Stimulated activated CD4-positive, alpha-beta T cell treated with anti-CD3 and anti-CD28 coated beads, Interleukin-2, amount 100 ng/mL, for 24 hours (primary cell): ENCODE measurements around the gene RNF213.
A peak's percentile ranks its signal among the peaks of the same experiment; 100 is the strongest.
"Not testable (repeated sequence)": the region's sequence is repeated elsewhere in the genome, so short reads cannot be mapped to it uniquely, and the experiment has no call there.

Experiments used
- DNase-seq, 2 donors: peaks; one replicate each; pipeline ENCODE4 v3.0.0-alpha.2; 2020

RNF213 gene

DNA sequence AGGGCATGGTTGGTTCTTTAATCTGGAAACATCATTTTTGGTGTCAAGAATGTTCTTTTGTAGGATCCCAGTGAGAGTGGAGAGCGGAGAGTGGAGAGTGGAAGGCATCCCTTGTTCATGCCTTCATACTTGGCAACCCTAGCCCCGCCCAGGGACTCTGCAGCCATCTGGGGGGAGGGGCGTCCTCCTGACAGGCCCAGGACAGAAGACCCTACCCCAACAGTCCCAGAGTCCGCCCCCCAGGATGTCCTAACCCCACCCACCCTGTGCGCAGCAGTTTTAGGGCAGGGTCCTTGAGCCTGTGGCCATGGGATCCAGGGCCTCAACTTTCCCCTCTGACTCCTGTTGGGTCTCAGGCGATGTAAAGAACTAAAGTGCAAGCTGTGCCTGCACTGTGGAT is 36.0 kb upstream of the RNF213 start:
- no peak for DNase-seq

DNA sequence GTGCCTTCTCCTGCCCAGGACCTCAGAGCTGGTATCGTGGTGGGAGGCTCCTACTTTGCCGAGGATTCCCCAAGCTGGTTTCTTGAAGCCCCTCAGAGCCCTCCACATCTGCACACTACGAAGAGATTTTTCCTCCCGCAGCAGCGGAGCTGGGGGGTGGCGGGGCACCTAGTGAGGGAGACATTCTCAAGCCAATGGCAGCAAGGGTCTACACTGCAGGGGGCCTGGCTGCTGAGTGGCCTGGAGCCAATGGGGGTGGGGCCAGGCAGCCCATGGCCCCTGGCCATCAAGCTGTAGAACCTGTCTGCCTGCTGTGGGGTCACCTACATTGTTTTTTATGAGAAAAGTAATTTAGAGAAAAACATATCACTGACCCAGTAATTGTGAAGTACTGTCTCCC is 35.4 kb upstream of the RNF213 start:
- no peak for DNase-seq

DNA sequence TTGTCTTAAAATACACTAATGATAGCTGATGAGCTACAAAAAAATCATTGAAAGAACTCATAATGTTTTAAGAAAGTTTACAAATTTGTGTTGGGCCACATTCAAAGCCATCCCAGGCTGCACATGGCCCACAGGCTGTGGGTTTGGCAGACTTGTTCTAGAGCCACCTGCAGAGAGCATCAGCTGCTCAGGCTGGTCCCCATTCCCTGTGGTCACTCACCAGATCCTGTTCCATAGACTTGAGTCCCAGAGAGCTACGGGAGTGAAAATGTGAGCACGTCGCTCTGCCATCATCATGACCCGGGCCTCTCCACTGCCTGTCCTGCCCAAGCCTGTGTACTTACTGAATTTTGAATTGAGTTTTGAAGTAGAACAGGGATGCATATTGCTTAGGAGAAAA is 33.5 kb upstream of the RNF213 start:
- DNase-seq = no peak

DNA sequence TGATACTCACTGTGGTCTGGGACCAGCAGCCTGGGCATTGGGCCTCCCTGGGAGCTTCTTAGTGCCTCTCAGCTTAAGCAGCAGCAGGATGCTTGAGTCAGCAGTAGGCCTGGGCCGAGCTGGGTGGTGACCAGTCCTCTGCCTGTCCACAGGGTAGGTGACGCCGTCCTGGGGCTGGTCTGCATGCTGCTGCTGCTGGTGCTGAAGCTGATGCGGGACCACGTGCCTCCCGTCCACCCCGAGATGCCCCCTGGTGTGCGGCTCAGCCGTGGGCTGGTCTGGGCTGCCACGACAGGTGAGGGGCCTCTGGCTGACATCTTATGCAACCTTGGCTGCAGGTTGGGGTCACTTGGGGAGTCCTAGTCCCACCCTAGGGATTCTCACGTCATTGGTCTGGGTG is 33.0 kb upstream of the RNF213 start:
- no peak for DNase-seq

DNA sequence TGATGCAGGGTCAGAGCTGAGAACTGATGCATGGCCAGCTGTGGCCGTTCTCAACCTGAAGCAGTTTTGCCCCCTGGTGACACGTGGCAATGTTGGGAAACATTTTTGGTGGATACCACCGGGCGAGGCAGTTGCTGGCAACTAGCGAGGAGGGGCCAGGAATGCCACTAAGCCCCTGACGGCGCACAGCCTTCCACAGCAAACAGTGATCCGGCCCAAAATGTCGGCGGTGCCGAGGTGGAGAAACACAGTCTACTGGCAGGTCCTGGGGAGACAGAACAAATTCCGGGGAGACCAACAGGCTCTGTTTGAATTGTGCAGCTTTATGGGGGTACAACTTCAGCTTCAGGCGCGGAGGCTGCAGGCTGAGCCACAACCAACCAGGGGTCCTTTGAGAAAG is 32.2 kb upstream of the RNF213 start:
- no peak for DNase-seq

DNA sequence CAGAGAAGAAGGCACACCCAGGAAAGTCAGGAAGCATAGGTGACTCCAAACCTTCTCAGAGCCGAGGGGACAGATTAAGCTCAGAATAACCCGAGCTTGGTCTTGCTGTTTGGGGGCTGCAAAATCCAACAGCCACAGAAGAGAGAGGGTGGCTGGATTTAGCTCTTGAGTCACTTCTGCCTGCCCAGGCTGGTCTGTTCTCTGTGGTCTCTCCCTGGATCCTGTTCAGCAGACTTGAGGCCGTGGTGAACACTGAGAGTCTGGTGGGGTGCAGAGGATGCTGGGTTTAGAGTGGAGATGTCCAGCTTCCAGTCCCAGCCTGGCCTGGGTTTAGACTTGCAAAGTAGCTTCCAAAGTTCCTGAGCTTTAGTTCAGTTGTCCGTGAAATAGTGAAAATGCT is 31.6 kb upstream of the RNF213 start:
- no peak for DNase-seq

DNA sequence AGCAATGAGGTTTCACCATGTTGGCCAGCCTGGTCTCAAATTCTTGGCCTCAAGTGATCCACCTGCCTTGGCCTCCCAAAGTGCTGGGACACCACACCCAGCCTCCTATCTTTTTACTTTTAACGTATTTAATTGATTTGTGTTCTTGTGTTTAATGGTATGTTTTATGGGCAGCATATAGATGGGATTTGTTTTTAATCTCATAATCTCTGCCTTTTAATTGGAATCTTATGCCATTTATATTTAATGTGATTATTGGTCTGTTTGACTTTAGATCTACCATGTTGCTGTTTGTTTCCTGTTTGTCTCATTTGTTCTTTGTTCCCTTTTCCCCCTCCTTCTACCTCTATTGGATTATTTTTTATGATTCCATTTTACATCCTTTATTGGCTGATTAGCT is 28.2 kb upstream of the RNF213 start:
- DNase-seq = no peak

DNA sequence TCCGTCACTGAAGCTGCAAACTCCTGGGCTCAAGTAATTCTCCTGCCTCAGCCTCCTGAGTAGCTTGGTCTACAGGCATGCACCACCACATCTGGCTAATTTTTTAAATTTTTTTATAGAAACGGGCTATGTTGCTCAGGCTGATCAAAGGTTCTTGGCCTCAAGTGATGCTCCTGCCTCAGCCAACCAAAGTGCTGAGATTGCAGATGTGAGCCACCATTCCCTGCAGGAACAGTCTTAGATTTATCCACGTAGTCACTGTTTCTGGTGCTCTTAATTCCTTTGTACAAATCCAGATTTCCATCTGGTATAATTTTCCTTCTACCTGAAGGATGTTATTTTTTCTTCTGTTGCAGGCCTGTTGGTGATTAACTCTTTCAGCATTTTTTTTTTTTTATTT is 27.4 kb upstream of the RNF213 start:
- DNase-seq = no peak

DNA sequence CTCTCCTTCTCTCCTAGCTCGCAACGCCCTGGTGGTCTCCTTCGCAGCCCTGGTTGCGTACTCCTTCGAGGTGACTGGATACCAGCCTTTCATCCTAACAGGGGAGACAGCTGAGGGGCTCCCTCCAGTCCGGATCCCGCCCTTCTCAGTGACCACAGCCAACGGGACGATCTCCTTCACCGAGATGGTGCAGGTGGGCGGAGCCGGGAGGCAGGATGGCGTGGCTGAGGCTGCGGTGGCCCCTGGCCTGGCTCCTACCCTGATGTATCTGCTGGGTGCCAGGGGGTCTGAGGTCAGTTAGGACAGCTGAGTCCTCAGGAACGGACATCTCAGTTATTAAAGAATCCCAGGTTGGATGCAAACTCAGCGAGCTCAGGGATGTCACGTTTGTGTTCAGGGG is 23.7 kb upstream of the RNF213 start:
- DNase-seq = no peak

DNA sequence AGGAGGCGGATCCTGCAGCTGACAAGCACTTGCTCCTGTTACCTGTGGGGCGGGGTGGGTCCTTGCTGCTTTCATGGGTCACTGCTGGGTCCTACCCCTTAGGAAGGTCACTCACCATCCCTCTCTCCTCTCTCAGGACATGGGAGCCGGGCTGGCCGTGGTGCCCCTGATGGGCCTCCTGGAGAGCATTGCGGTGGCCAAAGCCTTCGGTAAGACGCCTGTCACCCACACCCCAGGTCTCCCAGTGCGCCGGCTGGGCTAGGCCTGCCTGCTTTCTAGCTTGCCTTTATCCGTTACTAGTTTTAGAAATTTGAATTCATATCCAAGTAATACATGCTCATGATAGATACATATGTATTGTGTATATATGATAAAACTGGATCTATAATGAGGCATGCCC is 23.3 kb upstream of the RNF213 start:
- no peak for DNase-seq

DNA sequence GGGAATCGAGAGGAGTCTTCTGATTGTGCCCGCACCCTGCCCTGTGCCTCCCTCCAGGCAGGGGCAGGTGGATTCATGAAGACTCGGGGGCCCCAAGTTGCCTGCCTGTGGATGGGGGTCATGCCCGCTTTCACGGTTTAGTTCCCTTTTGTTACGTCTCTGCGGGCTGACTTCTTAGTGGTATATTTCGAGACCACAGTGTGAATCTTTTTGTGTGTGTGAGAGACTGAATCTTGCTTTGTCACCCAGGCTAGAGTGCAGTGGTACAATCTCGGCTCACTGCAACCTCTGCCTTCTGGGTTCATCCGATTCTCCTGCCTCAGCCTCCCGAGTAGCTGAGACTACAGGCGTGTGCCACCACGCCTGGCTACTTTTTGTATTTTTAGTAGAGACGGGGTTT is 18.1 kb upstream of the RNF213 start:
- no peak for DNase-seq

DNA sequence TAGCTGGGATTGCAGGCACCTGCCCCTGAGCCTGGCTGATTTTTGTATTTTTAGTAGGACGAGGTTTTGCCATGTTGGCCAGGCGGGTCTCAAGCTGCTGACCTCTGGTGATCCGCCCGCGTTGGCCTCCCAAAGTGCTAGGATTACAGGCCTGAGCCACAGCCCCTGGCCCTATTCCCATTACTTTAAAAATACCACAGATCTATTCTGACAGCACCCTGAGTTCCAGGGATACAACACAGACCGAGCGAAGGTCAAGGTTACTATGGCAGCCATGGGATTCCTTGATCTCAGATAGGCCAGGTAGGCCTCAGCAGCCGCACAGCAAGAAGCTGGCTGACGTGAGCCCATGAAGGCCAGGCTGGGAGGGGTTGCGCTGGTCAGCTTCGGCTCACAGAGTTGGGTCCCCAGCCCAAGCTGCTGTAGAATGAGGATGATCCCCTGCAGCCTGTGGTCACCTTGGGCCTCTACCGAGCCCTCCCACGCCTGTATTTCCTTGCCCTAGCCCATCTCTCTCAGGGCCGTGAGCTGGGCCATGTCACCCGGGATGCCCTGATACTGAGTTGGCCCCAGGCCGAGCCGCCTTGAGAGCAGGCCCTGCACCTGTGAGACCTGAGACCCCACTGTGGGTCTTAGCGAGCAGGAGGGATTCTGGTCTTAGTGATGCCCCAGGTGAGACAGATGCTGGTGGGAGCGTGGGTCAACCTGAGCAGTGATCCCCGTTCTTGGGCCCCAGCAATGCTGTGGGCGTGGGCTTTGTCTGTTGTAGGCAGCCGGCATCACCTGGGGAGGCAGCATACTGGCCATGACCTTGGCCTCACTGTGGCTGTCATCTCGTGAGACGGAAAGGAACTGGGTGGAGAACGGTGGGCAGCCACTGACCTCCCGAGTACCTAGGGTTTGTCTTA is 16.9 kb upstream of the RNF213 start:
- DNase-seq = no peak

DNA sequence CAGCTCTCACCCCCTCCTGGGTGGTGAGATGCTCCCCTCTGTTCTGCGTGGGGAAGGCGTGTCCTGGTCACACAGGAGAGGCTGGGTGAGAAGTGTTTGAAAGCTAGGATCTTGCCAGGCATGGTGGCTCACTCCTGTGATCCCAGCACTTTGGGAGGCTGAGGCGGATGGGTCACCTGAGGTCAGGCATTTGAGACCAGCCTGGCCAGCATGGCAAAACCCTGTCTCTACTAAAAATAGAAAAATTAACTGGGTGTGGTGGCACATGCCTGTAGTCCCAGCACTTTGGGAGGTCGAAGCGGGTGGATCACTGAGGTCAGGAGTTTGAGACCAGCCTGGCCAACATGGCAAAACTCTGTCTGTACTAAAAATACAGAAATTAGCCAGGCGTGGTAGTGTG is 16.2 kb upstream of the RNF213 start:
- not testable (repeated sequence) for DNase-seq

DNA sequence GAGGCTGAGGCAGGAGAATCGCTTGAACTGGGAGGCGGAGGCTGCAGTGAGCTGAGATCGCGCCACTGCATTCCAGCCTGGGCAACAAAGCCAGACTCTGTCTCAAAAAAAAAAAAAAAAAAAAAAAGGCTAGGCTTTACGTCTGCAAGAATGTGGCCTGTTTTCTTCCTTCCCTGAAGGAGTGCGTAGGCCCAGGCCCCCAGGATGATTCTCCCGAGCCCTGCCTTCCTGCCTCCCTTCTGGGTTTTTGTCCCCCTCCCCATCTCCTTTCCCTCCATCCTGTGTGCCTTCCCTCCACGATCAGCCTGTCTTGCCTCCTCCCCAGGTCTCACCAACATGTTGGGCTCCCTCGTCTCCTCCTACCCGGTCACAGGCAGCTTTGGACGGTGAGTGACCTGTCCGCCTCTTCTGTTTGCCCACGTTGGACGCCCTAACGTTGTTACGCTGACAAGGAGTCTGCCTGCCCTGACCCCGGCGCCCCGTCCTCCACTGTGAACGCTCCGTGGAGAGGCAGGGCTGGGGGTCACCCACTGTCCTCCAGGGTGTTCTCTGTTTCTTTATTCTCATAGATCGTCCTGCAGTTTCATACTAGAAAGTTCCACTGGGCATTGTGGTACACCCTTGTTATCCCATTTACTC is 15.7 kb upstream of the RNF213 start:
- DNase-seq = no peak

DNA sequence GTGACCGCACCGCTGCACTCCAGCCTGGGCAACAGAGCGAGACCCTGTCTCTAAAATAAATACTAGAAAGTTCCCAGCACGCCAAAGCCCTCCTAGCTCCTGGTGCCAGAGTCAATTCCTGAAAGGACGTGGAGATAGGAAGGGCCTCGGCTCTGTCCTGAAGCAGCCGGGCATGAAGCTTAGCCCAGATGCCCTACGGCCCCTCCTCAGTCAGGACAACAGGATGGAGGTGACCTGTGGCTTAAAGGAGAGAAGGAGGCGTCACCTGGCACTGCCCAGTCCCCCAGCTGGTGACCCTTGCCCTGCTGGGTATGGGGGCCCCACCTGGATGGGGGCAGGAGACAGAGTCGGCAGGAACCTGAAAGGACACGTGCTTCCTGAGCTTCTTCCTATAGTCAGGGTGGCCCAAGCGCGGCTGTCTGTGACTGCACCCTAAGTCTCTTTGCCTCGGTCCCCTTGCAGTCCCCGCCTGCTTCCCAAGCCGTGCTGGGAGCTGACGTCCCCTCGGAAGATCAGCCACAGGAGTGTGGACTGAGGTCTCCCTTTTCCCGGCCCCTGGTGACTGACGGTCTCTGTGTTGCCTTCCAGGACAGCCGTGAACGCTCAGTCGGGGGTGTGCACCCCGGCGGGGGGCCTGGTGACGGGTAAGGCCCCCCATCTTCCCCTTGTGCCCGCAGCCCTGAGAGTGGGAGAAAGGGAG is 14.9 kb upstream of the RNF213 start:
- no peak for DNase-seq

DNA sequence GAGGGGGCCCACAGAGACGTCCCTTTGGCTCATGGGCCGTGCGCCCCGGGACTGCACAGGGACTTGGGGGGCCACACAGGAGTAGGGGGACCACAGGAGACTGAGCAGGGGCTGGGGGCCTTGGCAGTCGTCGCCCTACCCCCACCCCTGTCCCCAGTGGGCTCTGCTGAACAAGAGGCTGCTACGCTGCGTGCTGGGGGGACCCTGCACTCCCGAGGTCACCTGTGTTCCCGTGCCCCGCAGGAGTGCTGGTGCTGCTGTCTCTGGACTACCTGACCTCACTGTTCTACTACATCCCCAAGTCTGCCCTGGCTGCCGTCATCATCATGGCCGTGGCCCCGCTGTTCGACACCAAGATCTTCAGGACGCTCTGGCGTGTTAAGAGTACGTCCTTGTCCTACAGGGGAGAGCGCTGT is 14.4 kb upstream of the RNF213 start:
- no peak for DNase-seq

DNA sequence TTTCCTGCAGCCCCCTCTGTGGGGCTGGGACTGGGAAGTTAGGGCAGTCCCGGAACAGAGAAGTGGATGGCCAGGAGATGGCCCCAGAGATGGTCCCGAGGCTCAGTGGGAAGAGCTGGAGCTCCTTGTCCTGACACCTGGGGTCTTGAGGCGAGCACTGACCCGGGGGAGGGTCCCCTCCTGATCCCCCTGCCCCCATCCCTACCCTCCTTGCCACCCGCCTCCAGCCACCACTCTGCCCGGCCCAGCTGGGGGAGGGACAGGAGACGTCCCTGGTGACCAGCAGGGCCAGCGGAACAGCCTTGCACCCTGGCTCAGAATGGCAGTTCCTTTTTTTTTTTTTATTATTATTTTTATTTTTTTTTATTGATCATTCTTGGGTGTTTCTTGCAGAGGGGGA is 13.9 kb upstream of the RNF213 start:
- DNase-seq = no peak

DNA sequence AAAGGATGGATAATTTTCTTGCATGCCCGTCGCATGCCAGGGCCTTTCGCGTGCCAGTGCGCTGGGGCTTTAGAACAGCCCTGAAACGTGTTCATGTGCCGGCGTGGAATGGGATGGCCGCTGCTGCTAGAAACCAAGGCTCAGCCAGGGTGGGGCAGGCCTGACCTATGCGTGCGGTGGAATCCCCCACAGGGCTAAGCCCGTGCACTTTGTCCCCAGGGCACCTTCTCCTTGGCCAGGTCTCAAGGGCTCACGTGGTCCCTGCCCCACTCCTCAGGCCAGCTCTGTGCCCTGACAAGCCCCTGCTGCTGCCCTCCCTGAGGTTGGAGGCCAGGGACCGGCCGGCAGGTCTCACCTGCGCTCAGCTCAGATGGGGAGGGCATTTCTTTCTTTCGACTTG is 13.1 kb upstream of the RNF213 start:
- DNase-seq = no peak

DNA sequence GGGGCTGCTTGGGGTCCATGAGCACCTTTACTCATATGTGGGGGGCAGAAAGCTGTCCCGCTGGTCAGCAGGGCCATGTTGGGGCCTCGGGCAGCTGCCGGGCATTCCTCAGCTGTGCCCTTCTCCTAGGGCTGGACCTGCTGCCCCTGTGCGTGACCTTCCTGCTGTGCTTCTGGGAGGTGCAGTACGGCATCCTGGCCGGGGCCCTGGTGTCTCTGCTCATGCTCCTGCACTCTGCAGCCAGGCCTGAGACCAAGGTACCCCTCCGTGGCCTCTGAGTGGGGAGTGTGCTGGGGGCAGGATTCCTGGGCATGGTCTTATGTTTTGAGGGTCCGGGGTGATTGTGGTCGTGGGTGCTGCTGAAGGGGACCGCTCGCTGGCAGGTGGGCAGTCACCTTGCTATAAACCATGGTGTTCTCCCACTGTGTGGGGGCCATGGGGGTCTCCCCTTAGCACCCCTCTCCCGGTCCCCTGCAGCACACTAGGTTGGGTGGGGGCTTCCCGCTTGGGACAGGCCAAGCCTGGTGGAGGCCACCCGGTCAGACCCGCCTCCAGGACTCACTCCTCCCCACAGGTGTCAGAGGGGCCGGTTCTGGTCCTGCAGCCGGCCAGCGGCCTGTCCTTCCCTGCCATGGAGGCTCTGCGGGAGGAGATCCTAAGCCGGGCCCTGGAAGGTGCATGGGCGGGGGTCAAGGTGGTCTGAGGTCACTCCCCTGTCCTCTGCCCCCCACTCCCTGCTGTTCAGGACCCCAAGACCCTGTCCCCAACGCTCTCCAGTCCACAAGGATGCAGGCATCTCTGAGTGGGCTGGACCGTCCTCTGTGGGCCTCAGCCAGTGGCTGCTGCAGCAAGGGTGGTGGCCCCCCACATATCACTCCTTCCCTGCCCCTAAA is 12.4 kb upstream of the RNF213 start:
- DNase-seq = no peak

DNA sequence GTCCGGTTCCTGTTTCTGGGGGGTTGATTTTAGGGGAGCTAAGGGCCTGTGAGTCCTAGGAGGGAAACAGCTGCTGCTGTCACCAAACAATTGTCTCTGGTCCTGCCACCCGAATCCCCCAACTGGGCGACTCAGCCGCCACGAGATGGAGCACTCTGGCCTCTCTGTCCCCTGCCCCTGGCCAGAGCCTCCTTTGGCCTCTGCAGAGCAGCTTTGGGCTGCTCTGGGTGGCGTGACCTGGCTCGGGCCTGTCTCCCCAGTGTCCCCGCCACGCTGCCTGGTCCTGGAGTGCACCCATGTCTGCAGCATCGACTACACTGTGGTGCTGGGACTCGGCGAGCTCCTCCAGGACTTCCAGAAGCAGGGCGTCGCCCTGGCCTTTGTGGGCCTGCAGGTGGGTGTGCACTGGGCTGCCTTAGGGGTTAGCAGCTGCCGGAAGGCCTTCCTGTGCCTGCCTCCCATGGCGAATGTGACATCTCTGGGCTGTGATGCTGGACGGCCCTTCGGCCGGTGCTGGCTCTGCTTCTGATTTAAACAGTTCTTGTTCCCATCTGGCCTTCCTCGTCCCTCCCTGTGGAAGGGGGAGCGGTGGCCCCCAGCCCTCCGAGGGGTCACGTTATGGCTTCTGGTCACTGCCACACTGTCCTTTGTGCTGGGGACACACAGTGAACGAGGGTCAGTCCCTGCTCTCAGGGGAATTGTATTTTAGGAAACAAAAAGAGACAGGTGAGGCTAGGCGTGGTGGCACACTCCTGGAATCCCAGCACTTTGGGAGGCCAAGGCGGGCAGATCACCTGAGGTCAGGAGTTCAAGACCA is 11.6 kb upstream of the RNF213 start:
- DNase-seq = no peak

DNA sequence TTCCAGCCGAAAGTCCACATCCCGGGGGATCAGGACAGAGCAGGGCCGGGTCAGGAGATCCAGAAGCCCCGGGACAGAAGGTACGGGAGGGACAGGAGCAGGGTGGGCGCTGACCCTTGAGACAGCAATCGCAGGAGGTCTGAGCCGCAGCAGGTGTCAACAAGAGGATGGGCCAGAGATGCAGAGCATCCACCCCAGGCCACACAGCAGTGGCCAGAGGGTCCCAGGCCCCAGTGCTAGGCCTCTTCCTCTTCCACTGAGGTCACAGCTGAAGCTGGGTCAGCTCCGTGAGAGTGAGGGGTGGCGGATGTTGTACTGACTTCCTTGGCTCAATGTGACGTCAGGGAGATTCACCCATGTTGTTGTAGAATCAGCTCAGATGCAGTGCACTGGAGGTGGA is 8.7 kb upstream of the RNF213 start:
- DNase-seq = no peak

DNA sequence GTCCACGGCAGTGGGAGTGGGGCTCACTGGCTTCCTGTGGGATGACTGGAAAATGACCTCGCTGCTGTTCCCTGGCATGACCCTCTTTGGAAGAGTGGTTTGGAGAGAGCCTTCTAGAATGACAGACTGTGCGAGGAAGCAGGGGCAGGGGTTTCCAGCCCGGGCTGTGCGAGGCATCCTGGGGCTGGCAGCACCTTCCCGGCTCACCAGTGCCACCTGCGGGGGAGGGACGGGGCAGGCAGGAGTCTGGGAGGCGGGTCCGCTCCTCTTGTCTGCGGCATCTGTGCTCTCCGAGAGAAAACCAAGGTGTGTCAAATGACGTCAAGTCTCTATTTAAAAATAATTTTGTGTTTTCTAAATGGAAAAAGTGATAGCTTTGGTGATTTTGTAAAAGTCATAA is 7.8 kb upstream of the RNF213 start:
- peak; percentile 88 to 89 for DNase-seq
